IMR-90 (cell line): ENCODE results near the gene RRP8.

Experiments used
- BHLHE40 ChIP-seq: fragments of 150-350 bp; IDR thresholded peaks from 2 replicates; pipeline ENCODE4 v1.6.1; 2016; ENCODE audit warnings: mild to moderate bottlenecking, low read depth, low read length
- CEBPB ChIP-seq: IDR thresholded peaks from 2 replicates; pipeline ENCODE4 v1.6.1; 2012; ENCODE audit warnings: low read depth, low read length, improper control_type of control experiment
- FOS ChIP-seq: fragments of 150-350 bp; IDR thresholded peaks from 2 replicates; pipeline ENCODE4 v1.6.1; 2016; ENCODE audit warnings: low read depth, low read length
- MAZ ChIP-seq: IDR thresholded peaks from 2 replicates; pipeline ENCODE4 v1.6.1; 2012; ENCODE audit warnings: low read depth, mild to moderate bottlenecking, low read length, improper control_type of control experiment, moderate library complexity, borderline replicate concordance
- MXI1 ChIP-seq: IDR thresholded peaks from 2 replicates; pipeline ENCODE4 v1.6.1; 2012; ENCODE audit warnings: low read depth, mild to moderate bottlenecking, low read length, moderate library complexity, borderline replicate concordance
- POLR2A ChIP-seq: IDR thresholded peaks from 2 replicates; pipeline ENCODE4 v1.6.1; 2012; ENCODE audit warnings: mild to moderate bottlenecking, low read depth, low read length
- RAD21 ChIP-seq: IDR thresholded peaks from 2 replicates; pipeline ENCODE4 v1.6.1; 2012; ENCODE audit warnings: low read length, improper control_type of control experiment
- RCOR1 ChIP-seq: IDR thresholded peaks from 2 replicates; pipeline ENCODE4 v1.6.1; 2012; ENCODE audit warnings: mild to moderate bottlenecking, low read length, improper control_type of control experiment; ENCODE audit not compliant: insufficient replicate concordance
- TF ChIP-seq, protein P1 (sequence below): fragments of 150-350 bp; IDR thresholded peaks from 2 replicates; pipeline ENCODE4 v1.6.1; 2017; ENCODE audit warnings: mild to moderate bottlenecking, antibody characterized with exemption, low read length, low read depth
- TF ChIP-seq, protein P2 (sequence below): conservative IDR thresholded peaks from 2 replicates; pipeline ENCODE4 v1.5.1; 2012; ENCODE audit warnings: mild to moderate bottlenecking, low read depth, low read length, improper control_type of control experiment

DNA sequence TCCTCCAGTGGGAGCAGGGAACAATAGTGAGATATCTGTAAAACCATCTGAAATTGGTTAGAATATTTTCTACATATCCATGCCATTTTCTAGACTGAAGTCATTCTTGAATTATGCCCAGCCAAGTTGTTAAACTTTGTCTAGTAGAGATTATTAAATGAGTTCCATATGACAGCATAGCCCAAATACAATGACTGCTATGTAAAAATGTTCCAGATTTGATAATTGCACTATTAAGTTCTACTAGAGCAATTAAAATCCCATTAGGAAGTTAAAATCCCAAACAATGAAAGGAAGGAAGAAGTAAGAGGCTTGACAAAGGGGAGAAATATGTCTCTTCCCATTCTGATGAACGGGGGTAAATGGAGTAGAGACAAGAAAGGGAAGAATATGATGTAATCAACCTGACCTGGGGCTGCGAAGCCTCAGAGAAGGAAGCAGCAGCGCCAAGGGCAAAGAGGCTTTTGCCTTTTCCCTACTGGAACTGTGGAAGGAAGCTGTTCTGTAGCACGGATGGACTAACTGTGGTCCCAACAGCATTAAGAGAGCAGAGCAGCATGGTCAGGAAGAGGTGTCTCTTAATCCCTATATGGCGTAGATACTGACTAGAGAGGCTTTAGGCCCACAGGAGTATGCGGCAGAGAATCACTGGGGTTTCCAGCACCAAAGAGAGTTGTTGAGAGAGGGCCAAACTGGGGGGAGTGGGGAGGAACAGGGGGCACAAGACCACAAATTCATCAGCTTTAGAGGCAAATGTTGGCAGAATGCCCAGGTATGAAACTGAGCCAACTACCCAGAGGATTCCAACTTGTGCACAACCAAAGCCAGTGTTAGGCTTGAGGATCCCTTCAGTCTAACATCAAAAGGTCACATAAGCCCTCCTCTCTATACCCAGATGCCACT, 26.7 kb downstream of the RRP8 start:
- TF ChIP-seq CEBPB = no peak
- TF ChIP-seq, protein P1, sequence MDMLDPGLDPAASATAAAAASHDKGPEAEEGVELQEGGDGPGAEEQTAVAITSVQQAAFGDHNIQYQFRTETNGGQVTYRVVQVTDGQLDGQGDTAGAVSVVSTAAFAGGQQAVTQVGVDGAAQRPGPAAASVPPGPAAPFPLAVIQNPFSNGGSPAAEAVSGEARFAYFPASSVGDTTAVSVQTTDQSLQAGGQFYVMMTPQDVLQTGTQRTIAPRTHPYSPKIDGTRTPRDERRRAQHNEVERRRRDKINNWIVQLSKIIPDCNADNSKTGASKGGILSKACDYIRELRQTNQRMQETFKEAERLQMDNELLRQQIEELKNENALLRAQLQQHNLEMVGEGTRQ = no peak
- no peak for TF ChIP-seq POLR2A
- TF ChIP-seq, protein P2, sequence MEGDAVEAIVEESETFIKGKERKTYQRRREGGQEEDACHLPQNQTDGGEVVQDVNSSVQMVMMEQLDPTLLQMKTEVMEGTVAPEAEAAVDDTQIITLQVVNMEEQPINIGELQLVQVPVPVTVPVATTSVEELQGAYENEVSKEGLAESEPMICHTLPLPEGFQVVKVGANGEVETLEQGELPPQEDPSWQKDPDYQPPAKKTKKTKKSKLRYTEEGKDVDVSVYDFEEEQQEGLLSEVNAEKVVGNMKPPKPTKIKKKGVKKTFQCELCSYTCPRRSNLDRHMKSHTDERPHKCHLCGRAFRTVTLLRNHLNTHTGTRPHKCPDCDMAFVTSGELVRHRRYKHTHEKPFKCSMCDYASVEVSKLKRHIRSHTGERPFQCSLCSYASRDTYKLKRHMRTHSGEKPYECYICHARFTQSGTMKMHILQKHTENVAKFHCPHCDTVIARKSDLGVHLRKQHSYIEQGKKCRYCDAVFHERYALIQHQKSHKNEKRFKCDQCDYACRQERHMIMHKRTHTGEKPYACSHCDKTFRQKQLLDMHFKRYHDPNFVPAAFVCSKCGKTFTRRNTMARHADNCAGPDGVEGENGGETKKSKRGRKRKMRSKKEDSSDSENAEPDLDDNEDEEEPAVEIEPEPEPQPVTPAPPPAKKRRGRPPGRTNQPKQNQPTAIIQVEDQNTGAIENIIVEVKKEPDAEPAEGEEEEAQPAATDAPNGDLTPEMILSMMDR = no peak
- TF ChIP-seq RAD21 = no peak
- TF ChIP-seq MAZ = no peak
- TF ChIP-seq MXI1 = no peak
- TF ChIP-seq RCOR1 = no peak
- no peak for TF ChIP-seq FOS
- no peak for TF ChIP-seq BHLHE40
